CMK (cell line): ENCODE measurements around the gene MLPH.

Source experiments
- DNase-seq: peaks from one replicate; pipeline ENCODE4 v3.0.0-alpha.2; 2010; ENCODE audit warnings: low read depth

The MLPH gene

GRCh38 chr2:237569041-237569440 lies 82.0 kb downstream of the MLPH start:
- no peak for DNase-seq

GRCh38 chr2:237569896-237570295 lies 82.8 kb downstream of the MLPH start:
- DNase-seq, result no peak

GRCh38 chr2:237570776-237571335 lies 83.8 kb downstream of the MLPH start:
- DNase-seq, result no peak

GRCh38 chr2:237571551-237571950 lies 84.5 kb downstream of the MLPH start:
- DNase-seq, result no peak

- DNase-seq, result peak; percentile 69
These were observed 85.1 kb downstream of the MLPH start for GRCh38 chr2:237572021-237572741.

- no peak for DNase-seq
These were observed 85.7 kb downstream of the MLPH start for GRCh38 chr2:237572742-237573101.

- DNase-seq, result no peak
These were observed 86.8 kb downstream of the MLPH start for GRCh38 chr2:237573721-237574415.

GRCh38 chr2:237574467-237574866 lies 87.4 kb downstream of the MLPH start:
- DNase-seq, result no peak

- DNase-seq, result no peak
These were observed 88.1 kb downstream of the MLPH start for GRCh38 chr2:237574894-237575868.

- no peak for DNase-seq
These were observed 89.1 kb downstream of the MLPH start for GRCh38 chr2:237575869-237576862.

- no peak for DNase-seq
These were observed 89.9 kb downstream of the MLPH start for GRCh38 chr2:237576974-237577373.

- DNase-seq, result no peak
These were observed 90.4 kb downstream of the MLPH start for GRCh38 chr2:237577458-237577857.

GRCh38 chr2:237577956-237578870 lies 91.2 kb downstream of the MLPH start:
- no peak for DNase-seq

GRCh38 chr2:237581326-237581725 lies 94.3 kb downstream of the MLPH start:
- no peak for DNase-seq

GRCh38 chr2:237581751-237582746 lies 95.0 kb downstream of the MLPH start:
- DNase-seq, result no peak

GRCh38 chr2:237583385-237584295 lies 96.6 kb downstream of the MLPH start:
- DNase-seq, result no peak

- no peak for DNase-seq
These were observed 98.7 kb downstream of the MLPH start for GRCh38 chr2:237585590-237586221.
